ENCODE data around the gene OR10V1.
"Not testable (repeated sequence)": the region's sequence is repeated elsewhere in the genome, so short reads cannot be mapped to it uniquely, and the experiment has no call there.

OR10V1 gene

DNA sequence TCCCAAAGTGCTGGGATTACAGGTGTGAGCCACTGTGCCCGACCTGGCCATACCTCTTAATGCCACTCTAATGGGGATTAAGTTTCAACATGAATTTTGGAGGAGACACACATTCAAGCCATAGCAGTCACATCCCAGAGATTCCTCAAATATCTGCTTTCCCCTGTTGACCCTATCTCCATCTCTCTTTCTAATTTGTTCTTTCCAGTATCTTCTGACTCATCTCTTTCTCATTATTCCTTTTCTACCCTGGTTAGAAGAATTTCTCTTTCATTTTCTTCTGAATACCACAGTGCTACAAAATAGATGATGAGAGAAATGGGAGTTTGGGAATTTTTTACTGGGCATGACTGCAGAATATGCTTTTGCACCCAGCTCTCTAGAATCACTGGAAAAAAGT, 5.1 kb downstream of the OR10V1 start:
- no peak overlapping the region for H3K27ac ChIP-seq (ENCODE audit: low read depth, low read length)

DNA sequence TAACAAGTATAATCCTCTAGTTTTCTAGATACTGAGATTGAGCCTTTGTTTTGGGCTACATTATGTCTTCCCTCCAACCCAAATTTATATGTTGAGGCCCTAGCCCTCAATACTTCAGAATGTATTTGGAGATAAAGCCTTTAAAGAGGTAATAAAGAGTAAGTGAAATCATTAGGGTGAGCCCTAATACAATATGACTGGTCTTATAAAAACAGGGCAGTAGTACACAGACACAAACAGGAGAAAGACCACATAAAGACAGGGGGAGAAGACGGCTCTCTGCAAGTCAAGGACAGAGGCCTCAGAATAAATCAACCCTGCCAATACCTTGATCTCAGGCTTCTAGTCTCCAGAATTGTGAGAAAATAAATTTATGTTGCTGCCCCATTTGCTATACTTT, 6.3 kb downstream of the OR10V1 start:
- H3K9ac ChIP-seq (ENCODE audit: low read depth, low read length): no peak overlapping the region
- H3K4me1 ChIP-seq (ENCODE audit: control insufficient read depth, insufficient read depth, low read length): no peaks in the 10 kb centered on the region
- no peaks in the 10 kb centered on the region for H3K9me3 ChIP-seq (ENCODE audit: control insufficient read depth, insufficient read depth, low read length)
- no peak overlapping the region for H3K27ac ChIP-seq (ENCODE audit: low read depth, low read length)
- H3K27me3 ChIP-seq (ENCODE audit: control insufficient read depth, insufficient read depth, low read length): no peaks in the 10 kb centered on the region
- H3K36me3 ChIP-seq (ENCODE audit: control insufficient read depth, insufficient read depth, low read length): no peaks in the 10 kb centered on the region
- H3K4me3 ChIP-seq (ENCODE audit: low read depth, low read length): no peak overlapping the region

More for the DNA sequence above, 5.1 kb downstream of the OR10V1 start:
- no peaks in the 10 kb centered on the region for H3K36me3 ChIP-seq (ENCODE audit: control insufficient read depth, insufficient read depth, low read length)
- H3K4me3 ChIP-seq (ENCODE audit: low read depth, low read length): no peak overlapping the region
- no peaks in the 10 kb centered on the region for H3K9me3 ChIP-seq (ENCODE audit: control insufficient read depth, insufficient read depth, low read length)
- no peaks in the 10 kb centered on the region for H3K27me3 ChIP-seq (ENCODE audit: control insufficient read depth, insufficient read depth, low read length)
- H3K4me1 ChIP-seq (ENCODE audit: control insufficient read depth, insufficient read depth, low read length): no peaks in the 10 kb centered on the region
- H3K9ac ChIP-seq (ENCODE audit: low read depth, low read length): no peak overlapping the region

DNA sequence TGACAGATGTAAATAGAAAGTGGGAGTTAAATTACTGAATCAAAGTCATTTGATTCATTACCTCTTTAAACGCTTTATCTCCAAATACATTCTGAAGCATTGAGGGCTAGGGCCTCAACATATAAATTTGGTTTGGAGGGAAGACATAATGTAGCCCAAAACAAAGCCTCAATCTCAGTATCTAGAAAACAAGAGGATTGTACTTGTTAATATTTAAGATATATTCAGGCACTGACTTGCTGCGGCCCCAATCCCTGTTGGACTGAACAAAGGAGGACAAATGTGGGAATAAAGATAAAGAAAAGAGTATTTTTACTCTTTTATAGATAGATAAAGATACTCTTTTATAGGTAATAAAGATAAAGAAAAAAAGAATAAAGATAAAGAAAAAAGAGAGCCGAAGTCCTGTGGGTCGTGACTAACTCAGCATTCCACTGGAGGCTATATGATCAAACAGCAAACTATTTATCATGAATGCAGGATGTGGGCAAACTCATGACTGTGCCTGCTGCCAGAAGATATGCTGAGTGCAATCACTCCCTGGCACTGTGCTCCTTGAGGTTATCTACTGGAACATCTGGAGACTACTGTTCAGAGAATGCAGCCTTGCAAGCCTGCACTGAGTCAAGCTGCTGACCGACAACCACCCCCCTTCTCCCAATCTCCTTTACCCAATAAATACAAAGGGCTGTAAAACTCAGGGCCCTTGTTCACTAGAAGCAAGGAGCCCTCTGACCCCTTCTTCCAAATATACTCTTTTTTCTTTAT, 6.9 kb downstream of the OR10V1 start:
- no peak overlapping the region for H3K9ac ChIP-seq (ENCODE audit: low read depth, low read length)
- no peaks in the 10 kb centered on the region for H3K36me3 ChIP-seq (ENCODE audit: control insufficient read depth, insufficient read depth, low read length)
- H3K4me3 ChIP-seq (ENCODE audit: low read depth, low read length): no peak overlapping the region
- H3K4me1 ChIP-seq (ENCODE audit: control insufficient read depth, insufficient read depth, low read length): no peaks in the 10 kb centered on the region
- H3K27me3 ChIP-seq (ENCODE audit: control insufficient read depth, insufficient read depth, low read length): no peaks in the 10 kb centered on the region
- no peak overlapping the region for H3K27ac ChIP-seq (ENCODE audit: low read depth, low read length)
- H3K9me3 ChIP-seq (ENCODE audit: control insufficient read depth, insufficient read depth, low read length): no peaks in the 10 kb centered on the region

DNA sequence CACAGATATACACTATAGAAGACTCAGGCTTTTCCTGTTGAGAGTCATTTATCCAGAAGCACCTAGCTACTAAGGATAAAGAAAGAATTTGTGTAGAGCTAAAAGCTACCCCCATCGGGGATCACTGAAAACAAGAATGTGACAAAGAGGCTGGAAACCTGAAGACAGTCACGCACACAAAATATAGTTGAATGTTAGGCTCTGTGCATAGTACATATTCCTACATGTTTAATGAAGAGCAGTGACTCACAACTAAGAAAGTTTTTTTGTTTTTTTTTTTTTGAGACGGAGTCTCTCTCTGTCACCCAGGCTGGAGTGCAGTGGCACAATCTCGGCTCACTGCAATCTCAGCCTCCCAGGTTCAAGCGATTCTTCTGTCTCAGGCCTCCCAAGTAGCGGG, 8.4 kb downstream of the OR10V1 start:
- no peak overlapping the region for H3K9ac ChIP-seq (ENCODE audit: low read depth, low read length)
- H3K4me1 ChIP-seq (ENCODE audit: control insufficient read depth, insufficient read depth, low read length): no peaks in the 10 kb centered on the region
- H3K27me3 ChIP-seq (ENCODE audit: control insufficient read depth, insufficient read depth, low read length): no peaks in the 10 kb centered on the region
- no peak overlapping the region for H3K27ac ChIP-seq (ENCODE audit: low read depth, low read length)
- H3K9me3 ChIP-seq (ENCODE audit: control insufficient read depth, insufficient read depth, low read length): peaks cover 4% of the 10 kb centered on the region; the same call in 1 of the 2 replicates
- no peaks in the 10 kb centered on the region for H3K36me3 ChIP-seq (ENCODE audit: control insufficient read depth, insufficient read depth, low read length)
- H3K4me3 ChIP-seq (ENCODE audit: low read depth, low read length): no peak overlapping the region

DNA sequence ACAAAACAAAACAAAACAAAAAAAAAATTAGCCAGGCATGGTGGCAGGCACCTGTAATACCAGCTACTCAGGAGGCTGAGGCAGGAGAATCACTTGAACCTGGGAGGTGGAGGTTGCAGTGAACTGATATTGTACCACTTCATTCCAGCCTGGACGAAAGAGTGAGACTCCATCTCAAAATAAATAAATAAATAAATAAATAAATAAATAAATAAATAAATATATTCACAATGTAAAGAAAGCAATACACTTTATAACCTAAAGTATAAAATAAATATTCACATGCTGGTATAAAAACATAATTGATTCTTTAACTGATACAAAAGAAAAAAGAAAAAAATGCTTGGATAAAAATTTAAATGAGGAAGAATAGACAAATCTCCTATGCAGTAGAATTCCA, 10.1 kb downstream of the OR10V1 start:
- H3K4me3 ChIP-seq (ENCODE audit: low read depth, low read length); H3K9ac ChIP-seq (ENCODE audit: low read depth, low read length); H3K27me3 ChIP-seq (ENCODE audit: control insufficient read depth, insufficient read depth, low read length); H3K27ac ChIP-seq (ENCODE audit: low read depth, low read length); H3K9me3 ChIP-seq (ENCODE audit: control insufficient read depth, insufficient read depth, low read length); H3K4me1 ChIP-seq (ENCODE audit: control insufficient read depth, insufficient read depth, low read length); H3K36me3 ChIP-seq (ENCODE audit: control insufficient read depth, insufficient read depth, low read length): not testable (repeated sequence)

DNA sequence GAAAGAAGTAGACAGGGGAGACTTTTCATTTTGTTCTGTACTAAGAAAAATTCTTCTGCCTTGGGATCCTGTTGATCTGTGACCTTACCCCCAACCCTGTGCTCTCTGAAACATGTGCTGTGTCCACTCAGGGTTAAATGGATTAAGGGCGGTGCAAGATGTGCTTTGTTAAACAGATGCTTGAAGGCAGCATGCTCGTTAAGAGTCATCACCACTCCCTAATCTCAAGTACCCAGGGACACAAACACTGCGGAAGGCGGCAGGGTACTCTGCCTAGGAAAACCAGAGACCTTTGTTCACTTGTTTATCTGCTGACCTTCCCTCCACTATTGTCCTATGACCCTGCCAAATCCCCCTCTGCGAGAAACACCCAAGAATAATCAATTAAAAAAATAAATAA, 13.5 kb downstream of the OR10V1 start:
- H3K4me1 ChIP-seq (ENCODE audit: control insufficient read depth, insufficient read depth, low read length); H3K9me3 ChIP-seq (ENCODE audit: control insufficient read depth, insufficient read depth, low read length); H3K27ac ChIP-seq (ENCODE audit: low read depth, low read length); H3K36me3 ChIP-seq (ENCODE audit: control insufficient read depth, insufficient read depth, low read length); H3K4me3 ChIP-seq (ENCODE audit: low read depth, low read length); H3K9ac ChIP-seq (ENCODE audit: low read depth, low read length); H3K27me3 ChIP-seq (ENCODE audit: control insufficient read depth, insufficient read depth, low read length): not testable (repeated sequence)

DNA sequence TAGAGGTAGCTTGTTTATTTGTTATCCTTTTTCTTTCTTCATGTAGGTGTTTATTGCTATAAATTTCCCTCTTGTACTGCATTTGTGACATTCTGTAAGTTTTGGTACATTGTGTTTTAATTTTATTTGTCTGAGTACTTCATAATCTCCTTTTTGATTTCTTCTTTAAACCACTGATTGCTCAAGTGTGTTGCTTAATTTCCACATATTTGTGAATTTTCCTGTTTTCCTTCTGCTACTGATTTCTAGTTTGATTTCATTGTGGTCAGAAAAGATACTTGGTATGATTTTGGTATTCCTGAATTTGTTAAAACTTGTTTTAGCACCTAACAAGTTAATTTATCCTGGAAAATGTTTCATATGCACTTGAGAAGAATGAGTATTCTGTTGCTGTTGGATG, 15.1 kb downstream of the OR10V1 start:
- Histone ChIP-seq H3K36me3 (ENCODE audit: control insufficient read depth, insufficient read depth, low read length) (no peaks in the 10 kb centered on the region), H3K27me3 (ENCODE audit: control insufficient read depth, insufficient read depth, low read length) (no peaks in the 10 kb centered on the region), H3K4me3 (ENCODE audit: low read depth, low read length) (no peak overlapping the region), H3K27ac (ENCODE audit: low read depth, low read length) (no peak overlapping the region), H3K9me3 (ENCODE audit: control insufficient read depth, insufficient read depth, low read length) (peaks cover 10% of the 10 kb centered on the region; the same call in 1 of the 2 replicates), H3K4me1 (ENCODE audit: control insufficient read depth, insufficient read depth, low read length) (no peaks in the 10 kb centered on the region), H3K9ac (ENCODE audit: low read depth, low read length) (no peak overlapping the region)

DNA sequence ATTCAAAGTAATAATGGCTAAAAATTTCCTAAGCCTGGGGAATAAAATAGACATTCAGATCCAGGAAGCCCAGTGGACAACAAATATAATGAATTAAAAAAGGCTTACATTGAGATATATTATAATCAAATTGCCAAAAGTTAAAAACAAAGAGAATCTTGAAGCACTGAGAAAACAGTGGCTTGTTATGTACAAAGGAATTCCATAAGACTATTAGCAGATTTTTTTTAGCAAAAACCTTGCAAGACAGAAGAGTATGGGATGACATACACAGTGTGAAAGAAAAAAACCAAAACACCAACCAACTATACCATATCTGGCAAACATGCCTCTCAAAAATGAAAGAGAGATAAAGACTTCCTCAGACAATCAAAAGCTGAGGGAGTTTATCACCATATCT, 20.7 kb downstream of the OR10V1 start:
- Histone ChIP-seq H3K4me1 (ENCODE audit: control insufficient read depth, insufficient read depth, low read length) (no peaks in the 10 kb centered on the region), H3K4me3 (ENCODE audit: low read depth, low read length) (no peak overlapping the region), H3K36me3 (ENCODE audit: control insufficient read depth, insufficient read depth, low read length) (no peaks in the 10 kb centered on the region), H3K9me3 (ENCODE audit: control insufficient read depth, insufficient read depth, low read length) (peaks cover 18% of the 10 kb centered on the region; the same call in 1 of the 2 replicates), H3K27me3 (ENCODE audit: control insufficient read depth, insufficient read depth, low read length) (no peaks in the 10 kb centered on the region), H3K9ac (ENCODE audit: low read depth, low read length) (no peak overlapping the region), H3K27ac (ENCODE audit: low read depth, low read length) (no peak overlapping the region)

DNA sequence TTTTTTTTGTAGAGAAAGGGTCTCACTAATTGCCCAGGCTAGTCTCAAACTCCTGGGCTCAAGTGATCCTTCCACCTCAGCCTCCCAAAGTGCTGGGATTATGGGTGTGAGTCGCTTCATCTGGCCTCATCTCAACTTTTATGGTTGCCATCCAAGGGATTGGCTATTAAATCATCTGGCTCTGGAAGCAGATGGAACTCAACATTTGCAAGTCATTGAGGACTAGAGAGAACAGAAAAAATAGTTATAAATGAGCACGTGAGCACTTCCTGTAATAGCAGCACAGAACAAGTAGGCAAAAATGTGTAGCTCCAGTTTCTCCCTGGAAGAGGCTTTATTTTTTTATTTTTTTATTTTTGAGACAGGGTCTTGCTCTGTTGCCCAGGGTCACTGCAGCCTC, 22.5 kb downstream of the OR10V1 start:
- no peaks in the 10 kb centered on the region for H3K36me3 ChIP-seq (ENCODE audit: control insufficient read depth, insufficient read depth, low read length)
- no peak overlapping the region for H3K9ac ChIP-seq (ENCODE audit: low read depth, low read length)
- no peak overlapping the region for H3K27ac ChIP-seq (ENCODE audit: low read depth, low read length)
- no peak overlapping the region for H3K4me3 ChIP-seq (ENCODE audit: low read depth, low read length)
- H3K27me3 ChIP-seq (ENCODE audit: control insufficient read depth, insufficient read depth, low read length): no peaks in the 10 kb centered on the region
- H3K4me1 ChIP-seq (ENCODE audit: control insufficient read depth, insufficient read depth, low read length): no peaks in the 10 kb centered on the region
- peaks cover 18% of the 10 kb centered on the region; the same call in 1 of the 2 replicates for H3K9me3 ChIP-seq (ENCODE audit: control insufficient read depth, insufficient read depth, low read length)

DNA sequence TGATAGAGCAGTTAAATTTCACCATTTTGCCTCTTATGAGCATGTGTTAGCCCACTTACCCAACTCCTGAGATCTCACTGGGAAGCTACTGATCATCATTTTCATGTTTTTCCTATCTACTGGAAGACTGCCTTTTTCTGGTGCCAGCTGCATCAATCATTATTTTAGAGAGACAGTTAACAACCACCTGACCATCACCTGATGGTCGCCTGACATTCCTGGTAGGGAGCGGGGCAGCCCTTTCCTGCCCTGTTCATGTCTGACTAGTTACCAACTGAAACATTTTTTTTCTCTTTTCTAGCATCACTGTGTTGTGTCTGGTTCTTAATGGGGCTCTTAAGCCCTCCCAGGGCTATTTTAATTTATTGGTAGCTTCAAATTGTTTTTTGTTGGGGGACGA, 24.6 kb downstream of the OR10V1 start:
- Histone ChIP-seq H3K36me3 (ENCODE audit: control insufficient read depth, insufficient read depth, low read length) (no peaks in the 10 kb centered on the region), H3K4me3 (ENCODE audit: low read depth, low read length) (no peak overlapping the region), H3K27ac (ENCODE audit: low read depth, low read length) (no peak overlapping the region), H3K9ac (ENCODE audit: low read depth, low read length) (no peak overlapping the region), H3K9me3 (ENCODE audit: control insufficient read depth, insufficient read depth, low read length) (peaks cover 18% of the 10 kb centered on the region; the same call in 1 of the 2 replicates), H3K27me3 (ENCODE audit: control insufficient read depth, insufficient read depth, low read length) (no peaks in the 10 kb centered on the region), H3K4me1 (ENCODE audit: control insufficient read depth, insufficient read depth, low read length) (no peaks in the 10 kb centered on the region)

DNA sequence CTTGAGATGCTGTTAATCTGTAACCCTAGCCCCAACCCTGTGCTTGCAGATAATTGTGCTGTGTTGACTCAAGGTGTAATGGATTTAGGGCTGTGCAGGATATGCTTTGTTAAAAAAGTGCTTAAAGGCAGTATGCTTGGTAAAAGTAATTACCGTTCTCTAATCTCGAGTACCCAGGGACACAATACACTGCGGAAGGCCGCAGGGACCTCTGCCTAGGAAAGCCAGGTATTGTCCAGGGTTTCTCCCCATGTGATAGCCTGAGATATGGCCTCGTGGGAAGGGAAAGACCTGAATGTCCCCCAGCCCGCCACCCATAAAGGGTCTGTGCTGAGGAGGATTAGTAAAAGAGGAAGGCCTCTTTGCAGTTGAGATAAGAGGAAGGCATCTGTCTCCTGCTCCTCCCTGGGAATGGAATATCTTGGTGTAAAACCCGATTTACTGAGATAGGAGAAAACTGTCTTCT, 32.4 kb downstream of the OR10V1 start:
- not testable (repeated sequence) for H3K27ac ChIP-seq (ENCODE audit: low read depth, low read length)

More for the DNA sequence above, 32.4 kb downstream of the OR10V1 start:
- H3K9me3 ChIP-seq (ENCODE audit: control insufficient read depth, insufficient read depth, low read length); H3K4me3 ChIP-seq (ENCODE audit: low read depth, low read length); H3K9ac ChIP-seq (ENCODE audit: low read depth, low read length); H3K4me1 ChIP-seq (ENCODE audit: control insufficient read depth, insufficient read depth, low read length); H3K36me3 ChIP-seq (ENCODE audit: control insufficient read depth, insufficient read depth, low read length); H3K27me3 ChIP-seq (ENCODE audit: control insufficient read depth, insufficient read depth, low read length): not testable (repeated sequence)
